HG02610 (cell line): ENCODE measurements around the gene FRMD4B.
A peak's percentile ranks its signal among the peaks of the same experiment; 100 is the strongest.

Experiments used
- ATAC-seq: cut with Tn5 transposase; IDR thresholded peaks from one replicate; pipeline ENCODE4 v1.9.1; 2021; ENCODE audit warnings: mild to moderate bottlenecking, moderate library complexity; ENCODE audit not compliant: unreplicated experiment

The FRMD4B gene

GRCh38 chr3:69210068-69210730 is 175.7 kb downstream of the FRMD4B start:
- no peak for ATAC-seq

- ATAC-seq: no peak
These were observed 176.5 kb downstream of the FRMD4B start for GRCh38 chr3:69209413-69209812.

- ATAC-seq: no peak
These were observed 178.9 kb downstream of the FRMD4B start for GRCh38 chr3:69207031-69207430.

GRCh38 chr3:69205385-69205784 is 180.5 kb downstream of the FRMD4B start:
- no peak for ATAC-seq

GRCh38 chr3:69204315-69204957 is 181.5 kb downstream of the FRMD4B start:
- peak; percentile 88 for ATAC-seq

- ATAC-seq: peak; percentile 6
These were observed 182.1 kb downstream of the FRMD4B start for GRCh38 chr3:69203631-69204314.

GRCh38 chr3:69201658-69202057 is 184.2 kb downstream of the FRMD4B start:
- no peak for ATAC-seq

- no peak for ATAC-seq
These were observed 185.4 kb downstream of the FRMD4B start for GRCh38 chr3:69200384-69201068.

GRCh38 chr3:69199942-69200341 is 185.9 kb downstream of the FRMD4B start:
- ATAC-seq: no peak

- ATAC-seq: no peak
These were observed 187.9 kb downstream of the FRMD4B start for GRCh38 chr3:69197922-69198530.

GRCh38 chr3:69197455-69197854 is 188.4 kb downstream of the FRMD4B start:
- ATAC-seq: no peak

GRCh38 chr3:69196876-69197275 is 189.0 kb downstream of the FRMD4B start:
- no peak for ATAC-seq

GRCh38 chr3:69194431-69195165 is 191.3 kb downstream of the FRMD4B start:
- no peak for ATAC-seq

- ATAC-seq: no peak
These were observed 192.1 kb downstream of the FRMD4B start for GRCh38 chr3:69193749-69194148.

GRCh38 chr3:69191516-69191915 is 194.4 kb downstream of the FRMD4B start:
- ATAC-seq: no peak

GRCh38 chr3:69189487-69189886 is 196.4 kb downstream of the FRMD4B start:
- no peak for ATAC-seq

GRCh38 chr3:69186575-69187093 is 199.3 kb downstream of the FRMD4B start:
- no peak for ATAC-seq

- no peak for ATAC-seq
These were observed 203.1 kb downstream of the FRMD4B start for GRCh38 chr3:69182588-69183316.

GRCh38 chr3:69181592-69182211 is 204.2 kb downstream of the FRMD4B start:
- no peak for ATAC-seq
